Endothelial cell (in vitro differentiated cells): ENCODE measurements around the gene COL4A6. TPM values are rescaled to one million over a fixed set of nuclear protein-coding genes. Genes with fewer than 3 reads are reported as not detected.

Experiments used
- DNase-seq: peaks from one replicate; pipeline ENCODE4 v3.0.0; 2021; ENCODE audit warnings: low spot score
- H3K27ac Mint-ChIP-seq: one replicate; pipeline ENCODE4 v1.8.0; 2021; ENCODE audit warnings: mixed read lengths, inconsistent platforms; ENCODE audit not compliant: unreplicated experiment
- H3K27me3 Mint-ChIP-seq: one replicate; pipeline ENCODE4 v1.8.0; 2021; ENCODE audit warnings: mild to moderate bottlenecking, moderate library complexity, mixed read lengths, inconsistent platforms; ENCODE audit not compliant: unreplicated experiment
- H3K36me3 Mint-ChIP-seq: one replicate; pipeline ENCODE4 v1.8.0; 2021; ENCODE audit warnings: mild to moderate bottlenecking, low read depth, mixed read lengths, inconsistent platforms; ENCODE audit not compliant: unreplicated experiment
- H3K4me1 Mint-ChIP-seq: one replicate; pipeline ENCODE4 v1.8.0; 2021; ENCODE audit warnings: mild to moderate bottlenecking, mixed read lengths, inconsistent platforms; ENCODE audit not compliant: unreplicated experiment
- H3K4me3 Mint-ChIP-seq: one replicate; pipeline ENCODE4 v1.8.0; 2021; ENCODE audit warnings: mild to moderate bottlenecking, mixed read lengths, inconsistent platforms; ENCODE audit not compliant: unreplicated experiment
- H3K9me3 Mint-ChIP-seq: one replicate; pipeline ENCODE4 v1.8.0; 2021; ENCODE audit warnings: mixed read lengths, inconsistent platforms; ENCODE audit not compliant: unreplicated experiment
- total RNA-seq: library from RNA; stranded (reverse); fragmentation: NEBNext Ultra II Directional; extraction: Animal tissue kit (Norgen Biotek cat#: 25700); gene quantifications from one replicate; pipeline ENCODE4 v1.2.1, GENCODE V29; 2021; ENCODE audit not compliant: unreplicated experiment
- TF ChIP-seq, protein P1 (sequence below): fragments of 200-600 bp; sonication (generic); IDR thresholded peaks from one replicate; pipeline ENCODE4 v1.5.0; 2021; ENCODE audit warnings: antibody characterized with exemption; ENCODE audit not compliant: unreplicated experiment

The COL4A6 gene
- total RNA-seq, 1 donor from 2014 or later: 10.5 TPM

DNA sequence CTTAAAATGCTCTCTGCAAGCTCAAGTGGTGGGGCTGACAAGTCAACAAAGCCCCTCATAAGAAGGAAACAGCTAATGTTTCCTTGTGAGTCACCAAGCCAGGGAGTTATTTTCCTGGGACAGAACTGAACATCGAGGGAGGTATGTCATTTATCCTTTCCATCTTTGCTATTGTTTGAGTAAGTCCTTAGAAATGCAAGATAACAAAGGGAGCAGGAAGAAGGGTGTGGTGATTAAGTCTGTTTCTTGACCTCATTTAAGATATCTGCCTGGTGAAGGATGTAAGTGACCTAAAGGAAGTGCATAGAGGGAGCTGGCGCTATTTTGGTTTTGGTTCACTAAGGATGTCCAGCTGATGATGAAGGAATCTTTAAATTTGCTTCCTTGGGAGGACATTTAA is 306.8 kb downstream of the COL4A6 start:
- Mint-ChIP-seq H3K27me3 (no peaks in the 10 kb centered on the region), H3K4me3 (peak overlapping the region; percentile 3), H3K27ac (peak overlapping the region; percentile 76), H3K36me3 (no peaks in the 10 kb centered on the region), H3K4me1 (peaks cover 23% of the 10 kb centered on the region), H3K9me3 (no peaks in the 10 kb centered on the region)
- no peak for DNase-seq
- TF ChIP-seq, protein P1, sequence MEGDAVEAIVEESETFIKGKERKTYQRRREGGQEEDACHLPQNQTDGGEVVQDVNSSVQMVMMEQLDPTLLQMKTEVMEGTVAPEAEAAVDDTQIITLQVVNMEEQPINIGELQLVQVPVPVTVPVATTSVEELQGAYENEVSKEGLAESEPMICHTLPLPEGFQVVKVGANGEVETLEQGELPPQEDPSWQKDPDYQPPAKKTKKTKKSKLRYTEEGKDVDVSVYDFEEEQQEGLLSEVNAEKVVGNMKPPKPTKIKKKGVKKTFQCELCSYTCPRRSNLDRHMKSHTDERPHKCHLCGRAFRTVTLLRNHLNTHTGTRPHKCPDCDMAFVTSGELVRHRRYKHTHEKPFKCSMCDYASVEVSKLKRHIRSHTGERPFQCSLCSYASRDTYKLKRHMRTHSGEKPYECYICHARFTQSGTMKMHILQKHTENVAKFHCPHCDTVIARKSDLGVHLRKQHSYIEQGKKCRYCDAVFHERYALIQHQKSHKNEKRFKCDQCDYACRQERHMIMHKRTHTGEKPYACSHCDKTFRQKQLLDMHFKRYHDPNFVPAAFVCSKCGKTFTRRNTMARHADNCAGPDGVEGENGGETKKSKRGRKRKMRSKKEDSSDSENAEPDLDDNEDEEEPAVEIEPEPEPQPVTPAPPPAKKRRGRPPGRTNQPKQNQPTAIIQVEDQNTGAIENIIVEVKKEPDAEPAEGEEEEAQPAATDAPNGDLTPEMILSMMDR: no peak

DNA sequence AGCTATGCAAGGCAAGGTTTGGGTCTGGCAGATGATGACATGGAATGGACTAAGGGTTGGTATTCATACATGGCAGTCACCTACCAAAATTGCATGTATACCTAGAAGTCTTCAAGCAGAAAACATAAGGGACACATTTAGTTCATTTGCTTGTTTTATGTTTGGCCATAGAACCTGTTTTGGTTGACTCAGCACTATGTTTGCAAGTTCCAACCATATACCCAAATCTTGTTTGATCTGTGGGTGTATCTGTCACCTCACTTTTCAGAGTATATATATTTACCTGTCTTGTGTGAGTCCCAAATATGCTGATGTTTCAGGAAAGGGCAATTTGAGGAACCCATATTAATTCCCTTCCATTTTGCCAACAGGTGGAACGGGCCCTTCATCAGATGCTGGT is 307.3 kb downstream of the COL4A6 start:
- peak overlapping the region; percentile 76 for H3K27ac Mint-ChIP-seq
- H3K9me3 Mint-ChIP-seq: no peaks in the 10 kb centered on the region
- peaks cover 27% of the 10 kb centered on the region for H3K4me1 Mint-ChIP-seq
- H3K36me3 Mint-ChIP-seq: no peaks in the 10 kb centered on the region
- no peak for DNase-seq
- no peaks in the 10 kb centered on the region for H3K27me3 Mint-ChIP-seq
- TF ChIP-seq, protein P1: no peak
- H3K4me3 Mint-ChIP-seq: no peak overlapping the region

DNA sequence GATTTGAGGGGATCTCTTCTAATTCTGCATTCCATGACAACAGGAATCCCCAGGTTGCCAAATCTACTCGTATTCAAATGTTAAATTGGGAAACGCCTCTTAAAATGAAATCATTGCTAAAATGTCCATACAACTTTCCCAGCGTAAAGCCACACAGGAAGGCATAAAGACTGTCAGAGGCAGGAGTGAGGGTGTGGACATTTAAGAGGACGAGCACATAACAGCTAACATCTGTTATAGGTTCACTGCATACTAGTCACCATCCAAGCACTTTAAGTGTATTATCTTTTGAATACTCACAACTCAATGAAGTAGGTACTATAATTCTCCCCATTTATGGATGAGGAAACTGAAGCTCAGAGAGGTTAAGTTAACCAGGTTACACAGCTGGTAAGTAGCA is 311.1 kb downstream of the COL4A6 start:
- Mint-ChIP-seq H3K27me3 (no peaks in the 10 kb centered on the region), H3K4me1 (peaks cover 32% of the 10 kb centered on the region), H3K36me3 (no peaks in the 10 kb centered on the region), H3K4me3 (no peak overlapping the region), H3K27ac (peak overlapping the region; percentile 88), H3K9me3 (no peaks in the 10 kb centered on the region)
- DNase-seq: no peak
- TF ChIP-seq, protein P1: no peak

DNA sequence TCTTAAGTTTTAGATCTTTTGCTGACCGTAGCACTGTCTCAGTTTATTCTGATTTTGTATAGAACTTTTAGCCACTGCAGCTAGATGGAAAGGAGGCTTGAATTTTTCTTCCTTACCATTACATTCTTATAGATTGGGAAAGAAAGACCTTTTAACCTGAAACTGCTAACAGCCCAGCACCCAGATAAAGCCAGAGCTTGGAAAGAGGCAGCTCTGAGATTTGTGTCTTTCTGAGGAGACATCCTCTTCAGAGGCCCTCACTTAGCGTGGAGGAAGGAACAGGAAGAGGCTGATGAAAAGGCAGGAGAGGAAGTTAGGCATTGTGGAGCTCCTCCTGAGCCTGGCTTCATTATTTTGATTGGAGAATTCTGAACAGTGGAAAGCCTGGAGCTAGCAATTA is 311.6 kb downstream of the COL4A6 start:
- Mint-ChIP-seq H3K27me3 (no peaks in the 10 kb centered on the region), H3K4me1 (peaks cover 31% of the 10 kb centered on the region), H3K9me3 (no peaks in the 10 kb centered on the region), H3K36me3 (no peaks in the 10 kb centered on the region), H3K27ac (peak overlapping the region; percentile 88), H3K4me3 (no peak overlapping the region)
- TF ChIP-seq, protein P1: no peak
- DNase-seq: no peak

DNA sequence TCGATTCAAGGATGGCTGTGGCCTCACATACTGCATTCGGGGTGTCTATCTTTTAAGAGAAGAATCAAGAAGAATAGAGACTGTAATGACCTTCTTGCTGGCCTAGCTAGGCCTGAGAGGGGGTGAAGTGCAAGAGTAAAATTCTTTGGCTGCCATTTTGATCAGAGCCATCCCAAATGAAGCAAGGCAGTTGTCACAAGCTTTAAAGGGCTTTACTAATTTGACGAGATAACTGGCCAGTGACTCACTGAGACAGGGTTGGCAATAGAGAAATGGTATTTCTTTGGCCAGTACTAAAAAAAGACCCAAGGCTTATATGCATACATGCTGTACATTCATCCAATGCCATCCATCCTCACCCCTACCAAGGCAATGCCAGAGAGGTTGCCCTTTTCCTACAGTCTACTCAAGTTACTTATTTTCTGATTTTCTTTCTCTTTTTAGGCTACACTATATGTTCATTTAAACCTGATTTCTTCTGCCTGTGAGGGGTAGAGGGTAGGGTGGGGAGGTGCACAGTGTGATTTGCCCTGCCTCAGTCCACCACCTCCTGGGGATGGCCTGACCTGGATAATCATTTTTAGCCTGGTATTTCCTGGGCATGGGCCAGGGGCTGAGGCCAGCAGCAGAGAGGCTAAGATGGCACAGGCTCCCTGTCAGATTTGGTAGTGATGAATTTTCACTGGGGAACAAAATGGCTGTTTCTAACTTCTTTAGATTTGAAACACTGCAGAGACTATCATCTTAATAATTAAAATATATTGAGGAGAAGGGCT is 314.4 kb downstream of the COL4A6 start:
- Mint-ChIP-seq H3K4me3 (no peak overlapping the region), H3K27me3 (no peaks in the 10 kb centered on the region), H3K27ac (peak overlapping the region; percentile 41), H3K36me3 (no peaks in the 10 kb centered on the region), H3K9me3 (no peaks in the 10 kb centered on the region), H3K4me1 (peaks cover 41% of the 10 kb centered on the region)
- TF ChIP-seq, protein P1: no peak
- no peak for DNase-seq
